ENCODE data around the gene ARL2BP. TPM values are rescaled to one million over a fixed set of nuclear protein-coding genes. Genes with fewer than 3 reads are reported as not detected.

ARL2BP gene
- total RNA-seq, 6 donors from 2014 or later, result 18.9 to 74.9 (median 54.2) TPM

DNA sequence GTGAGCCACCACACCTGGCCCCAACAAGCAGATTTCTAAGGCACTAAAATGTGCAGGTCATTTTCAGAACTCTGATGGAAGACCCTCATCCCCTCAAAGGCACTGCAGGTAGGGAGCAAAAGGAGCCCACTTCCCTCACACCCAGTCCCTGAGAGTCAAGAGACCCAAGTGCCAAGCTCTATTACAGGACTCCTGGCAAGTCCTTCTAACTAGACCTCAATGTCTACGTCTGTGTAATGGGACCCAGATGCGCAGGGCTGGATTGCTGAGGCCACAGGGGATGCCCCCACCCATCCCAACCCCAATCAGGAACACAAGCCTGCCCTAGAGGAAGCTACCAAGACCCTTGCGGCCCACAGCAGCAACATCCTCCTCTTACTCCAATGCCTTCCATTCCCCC is 36.7 kb downstream of the ARL2BP start:
- ATAC-seq (ENCODE audit: low FRiP score in 2 of 2), result no peak
- no peaks in the 10 kb centered on the region for H3K9me3 ChIP-seq
- peaks cover 29 to 71% (median 46%) of the 10 kb centered on the region in 4 donors for H3K4me1 ChIP-seq
- peak in 1 of 2 donors; percentile 4 for DNase-seq
- 92 to 95% methylated on average over 3 of the region's 3 CpGs for WGBS, 2 donors
- H3K27me3 ChIP-seq, result peaks cover 0 to 14% (median 8%) of the 10 kb centered on the region in 4 donors
- TF ChIP-seq EP300 (IDR thresholded peaks at IDR 0.05) (no peak), POLR2AphosphoS5 (IDR thresholded peaks at IDR 0.05) (no peak), POLR2A (IDR thresholded peaks at IDR 0.05) (no peak)
- TF ChIP-seq, protein P1, sequence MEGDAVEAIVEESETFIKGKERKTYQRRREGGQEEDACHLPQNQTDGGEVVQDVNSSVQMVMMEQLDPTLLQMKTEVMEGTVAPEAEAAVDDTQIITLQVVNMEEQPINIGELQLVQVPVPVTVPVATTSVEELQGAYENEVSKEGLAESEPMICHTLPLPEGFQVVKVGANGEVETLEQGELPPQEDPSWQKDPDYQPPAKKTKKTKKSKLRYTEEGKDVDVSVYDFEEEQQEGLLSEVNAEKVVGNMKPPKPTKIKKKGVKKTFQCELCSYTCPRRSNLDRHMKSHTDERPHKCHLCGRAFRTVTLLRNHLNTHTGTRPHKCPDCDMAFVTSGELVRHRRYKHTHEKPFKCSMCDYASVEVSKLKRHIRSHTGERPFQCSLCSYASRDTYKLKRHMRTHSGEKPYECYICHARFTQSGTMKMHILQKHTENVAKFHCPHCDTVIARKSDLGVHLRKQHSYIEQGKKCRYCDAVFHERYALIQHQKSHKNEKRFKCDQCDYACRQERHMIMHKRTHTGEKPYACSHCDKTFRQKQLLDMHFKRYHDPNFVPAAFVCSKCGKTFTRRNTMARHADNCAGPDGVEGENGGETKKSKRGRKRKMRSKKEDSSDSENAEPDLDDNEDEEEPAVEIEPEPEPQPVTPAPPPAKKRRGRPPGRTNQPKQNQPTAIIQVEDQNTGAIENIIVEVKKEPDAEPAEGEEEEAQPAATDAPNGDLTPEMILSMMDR (IDR thresholded peaks at IDR 0.05), result no peak
- no peaks in the 10 kb centered on the region for H3K36me3 ChIP-seq
- H3K27ac ChIP-seq, result peak overlapping the region in 1 of 4 donors; percentile 86
- no peak overlapping the region for H3K4me3 ChIP-seq

DNA sequence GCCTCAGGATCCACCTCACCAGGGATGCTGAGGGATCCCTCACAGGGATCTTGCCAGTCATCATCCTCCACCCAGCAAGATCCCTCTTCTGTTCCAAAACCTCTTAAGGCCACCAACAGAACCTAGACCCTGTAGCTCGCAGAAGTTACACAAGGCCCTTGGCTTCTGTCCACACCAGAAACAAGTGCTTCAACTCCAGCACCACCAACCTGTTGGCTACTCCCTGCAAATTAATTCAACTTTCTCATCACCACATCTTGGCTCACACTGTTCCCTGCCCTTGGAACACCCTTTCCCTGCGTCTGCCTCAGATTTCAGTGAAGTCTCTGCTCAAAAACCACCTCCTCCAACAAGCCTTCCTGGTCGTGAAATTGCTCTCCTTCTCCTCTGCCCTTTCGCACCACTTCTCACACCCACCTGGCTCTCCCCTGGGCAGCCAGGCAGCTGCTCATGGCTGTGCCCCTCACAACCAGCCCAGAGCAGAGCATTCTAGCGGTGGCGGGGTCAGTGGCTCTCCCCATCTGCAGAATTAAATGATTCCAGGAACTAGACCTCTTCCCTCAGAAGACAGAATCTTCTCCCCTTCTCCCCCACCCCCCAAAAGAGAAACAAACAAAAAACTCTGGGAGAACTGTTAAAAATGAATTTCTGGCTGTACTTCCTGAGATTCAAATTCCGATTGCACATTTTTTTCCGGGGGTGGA is 37.6 kb downstream of the ARL2BP start:
- Histone ChIP-seq H3K27me3 (peaks cover 0 to 14% (median 8%) of the 10 kb centered on the region in 4 donors), H3K4me3 (peak overlapping the region in 3 of 4 donors; percentile 64 to 91 (median 72)), H3K9me3 (no peaks in the 10 kb centered on the region), H3K36me3 (no peaks in the 10 kb centered on the region), H3K4me1 (peaks cover 20 to 62% (median 38%) of the 10 kb centered on the region in 4 donors), H3K27ac (peak overlapping the region; percentile 78 to 86 (median 86))
- 43% methylated on average over 8 of the region's 8 CpGs for WGBS, 2 donors
- DNase-seq, result peak; percentile 46 to 75
- no peak for ATAC-seq (ENCODE audit: low FRiP score in 2 of 2)
- TF ChIP-seq POLR2AphosphoS5 (IDR thresholded peaks at IDR 0.05), result no peak
- peak in 1 of 4 donors; percentile 11 for TF ChIP-seq POLR2A (IDR thresholded peaks at IDR 0.05)

DNA sequence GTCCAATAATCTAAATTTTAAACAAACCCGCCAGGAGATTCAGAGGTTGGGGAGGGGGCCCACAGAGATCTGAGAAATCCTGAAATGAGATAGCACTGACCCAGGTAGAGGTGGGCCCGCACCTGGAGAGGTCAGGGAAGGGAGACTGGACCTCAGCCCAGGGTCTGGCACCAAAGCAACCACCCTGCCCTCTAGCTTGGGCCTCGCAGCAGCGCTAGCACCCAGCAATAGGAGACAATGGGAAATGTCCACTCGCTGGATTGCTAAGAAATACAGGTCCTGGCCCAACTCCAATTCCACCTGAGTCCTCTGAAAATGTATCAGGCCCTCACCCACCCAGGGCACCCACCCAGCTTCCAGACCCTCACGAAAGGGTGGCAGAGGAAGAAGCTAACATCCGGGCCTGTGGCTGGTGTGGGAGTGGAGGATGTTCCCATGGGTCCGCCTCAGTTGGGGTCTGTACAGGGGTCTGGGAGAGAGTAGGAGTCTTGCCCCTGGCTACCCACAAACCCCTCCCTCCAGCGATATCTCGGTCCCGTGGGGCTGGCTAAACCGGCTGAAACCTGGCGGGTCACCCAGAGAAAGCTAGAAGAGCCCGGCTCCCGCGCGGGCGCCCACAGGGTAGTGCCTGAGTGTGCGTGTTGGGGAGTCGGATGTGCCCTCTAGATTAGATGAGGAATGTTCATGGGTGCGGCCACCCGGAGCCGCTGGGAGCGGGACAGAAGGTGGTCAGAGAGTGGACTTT is 38.3 kb downstream of the ARL2BP start:
- peak; percentile 24 to 85 for DNase-seq
- Histone ChIP-seq H3K4me3 (peak overlapping the region; percentile 62 to 91 (median 68)), H3K9me3 (no peaks in the 10 kb centered on the region), H3K4me1 (peaks cover 15 to 56% (median 31%) of the 10 kb centered on the region in 4 donors), H3K27me3 (peaks cover 0 to 14% (median 8%) of the 10 kb centered on the region in 4 donors), H3K36me3 (no peaks in the 10 kb centered on the region), H3K27ac (peak overlapping the region; percentile 78 to 86 (median 86))
- TF ChIP-seq POLR2A (IDR thresholded peaks at IDR 0.05) (peak in 2 of 4 donors; percentile 26 to 50), POLR2AphosphoS5 (IDR thresholded peaks at IDR 0.05) (no peak), EP300 (IDR thresholded peaks at IDR 0.05) (no peak)
- TF ChIP-seq, protein P1 (IDR thresholded peaks at IDR 0.05), result no peak
- 34 to 45% methylated on average over 21 to 24 of the region's 24 CpGs for WGBS, 2 donors
- peak; percentile 45 to 76 for ATAC-seq (ENCODE audit: low FRiP score in 2 of 2)

DNA sequence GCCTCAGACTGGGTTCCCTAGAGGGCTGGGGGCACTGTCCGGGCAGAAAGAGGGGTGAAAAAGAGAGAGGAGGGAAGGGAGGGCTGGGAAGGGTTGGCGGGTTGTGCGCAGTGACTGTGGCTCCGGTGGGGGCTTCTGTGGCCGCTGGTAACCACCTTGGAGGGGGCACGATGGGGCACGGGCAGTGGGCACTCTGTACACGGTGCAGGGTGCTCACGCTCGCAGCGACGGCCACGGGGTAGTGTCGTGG is 38.8 kb downstream of the ARL2BP start:
- peaks cover 0 to 14% (median 8%) of the 10 kb centered on the region in 4 donors for H3K27me3 ChIP-seq
- H3K9me3 ChIP-seq, result no peaks in the 10 kb centered on the region
- peak overlapping the region; percentile 62 to 91 (median 68) for H3K4me3 ChIP-seq
- H3K36me3 ChIP-seq, result no peaks in the 10 kb centered on the region
- 12 to 15% methylated on average over 14 of the region's 14 CpGs for WGBS, 2 donors
- H3K4me1 ChIP-seq, result peaks cover 15 to 56% (median 28%) of the 10 kb centered on the region in 4 donors
- ATAC-seq (ENCODE audit: low FRiP score in 2 of 2), result peak in 1 of 2 donors; percentile 11
- TF ChIP-seq EP300 (IDR thresholded peaks at IDR 0.05) (no peak), POLR2A (IDR thresholded peaks at IDR 0.05) (peak in 1 of 4 donors; percentile 5)
- DNase-seq, result peak in 1 of 2 donors; percentile 21
- H3K27ac ChIP-seq, result peak overlapping the region; percentile 78 to 86 (median 86)

DNA sequence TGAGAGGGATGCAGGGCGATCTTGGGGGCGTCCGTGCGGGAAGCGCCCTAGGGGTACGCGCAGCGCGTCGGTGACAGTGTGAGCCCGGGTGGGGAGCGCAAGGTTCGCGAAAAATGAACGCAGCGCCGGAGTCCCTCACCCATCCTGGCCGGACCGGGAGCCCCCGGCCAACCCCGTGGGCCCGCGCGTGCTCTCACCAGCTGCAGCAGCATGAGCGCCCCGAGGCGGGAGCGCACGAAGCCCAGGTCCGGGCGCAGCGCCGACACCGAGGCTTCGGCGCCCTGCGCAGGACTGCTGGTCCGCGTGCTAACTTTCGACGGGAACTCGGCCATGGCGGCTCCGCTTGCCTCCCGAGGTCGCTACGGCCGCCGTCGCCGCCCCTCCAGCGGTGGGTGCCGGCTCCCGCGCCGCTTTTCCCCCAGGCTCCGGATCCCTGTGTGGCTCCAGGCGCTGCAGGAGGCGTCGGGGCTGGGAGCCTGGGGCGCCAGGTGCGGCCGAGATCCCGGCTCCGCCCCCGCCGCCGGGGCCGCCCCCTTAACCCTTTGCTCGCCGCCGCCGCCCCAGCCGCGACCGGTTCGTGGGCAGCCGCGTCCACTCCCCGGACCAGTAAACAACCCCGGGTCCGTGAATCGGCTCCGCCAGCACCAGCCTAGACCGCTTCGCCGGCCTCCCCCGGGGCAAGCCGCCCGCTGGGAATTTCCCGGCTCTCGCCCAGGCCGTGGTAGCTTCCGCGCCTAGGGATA is 39.3 kb downstream of the ARL2BP start, which contains the start of gene PLLP:
PLLP (minus strand) TSS at position 464 of the 743 bp plus-strand sequence; CDS start at position 332, 132 bp downstream.
- 3 to 5% methylated on average over 7 to 51 of the region's 95 CpGs for WGBS, 2 donors
- Histone ChIP-seq H3K4me1 (peaks cover 15 to 51% (median 27%) of the 10 kb centered on the region in 4 donors), H3K27ac (peak within 1 kb of the TSS; percentile 78 to 86 (median 86)), H3K36me3 (no peaks in the 10 kb centered on the region), H3K27me3 (peaks cover 0 to 14% (median 8%) of the 10 kb centered on the region in 4 donors), H3K4me3 (peak within 1 kb of the TSS; percentile 62 to 91 (median 68)), H3K9me3 (no peaks in the 10 kb centered on the region)
- ATAC-seq (ENCODE audit: low FRiP score in 2 of 2) (peak; percentile 69 to 76), DNase-seq (peak; percentile 54 to 94)
- TF ChIP-seq EP300 (IDR thresholded peaks at IDR 0.05) (no peak), POLR2AphosphoS5 (IDR thresholded peaks at IDR 0.05) (peak in 1 of 2 donors; percentile 23), POLR2A (IDR thresholded peaks at IDR 0.05) (peak in 3 of 4 donors; percentile 38 to 81 (median 74))
- TF ChIP-seq, protein P1 (IDR thresholded peaks at IDR 0.05), result peak in 1 of 6 experiments; percentile 17
